HepG2 (cell line): ENCODE data around the gene SAPCD1. TPM values are rescaled to one million over a fixed set of nuclear protein-coding genes. Genes with fewer than 3 reads are reported as not detected.

Source experiments
- BCLAF1 ChIP-seq: fragments of 450-650 bp; IDR thresholded peaks from 2 replicates; pipeline ENCODE4 v1.6.1; 2017; ENCODE audit warnings: mild to moderate bottlenecking
- EEA1 ChIP-seq: sonication (generic); formaldehyde crosslinking; IDR thresholded peaks from 2 replicates; pipeline ENCODE4 v1.5.1; 2020; ENCODE audit warnings: mild to moderate bottlenecking, missing genetic modification reagents, borderline replicate concordance
- PATZ1 ChIP-seq: sonication (generic); formaldehyde crosslinking; IDR thresholded peaks from 2 replicates; pipeline ENCODE4 v1.4.0; 2020; ENCODE audit warnings: missing genetic modification reagents
- ZBTB33 ChIP-seq: sonication (generic); formaldehyde crosslinking; IDR thresholded peaks from 2 replicates; pipeline ENCODE4 v1.4.0; 2020; ENCODE audit warnings: missing genetic modification reagents
- ZIK1 ChIP-seq: sonication (generic); formaldehyde crosslinking; IDR thresholded peaks from 2 replicates; pipeline ENCODE4 v1.5.0; 2020; ENCODE audit warnings: mild to moderate bottlenecking, low read depth, missing genetic modification reagents, borderline replicate concordance
- ZKSCAN8 ChIP-seq: IDR thresholded peaks from 2 replicates; pipeline ENCODE4 v1.6.1; 2016; ENCODE audit warnings: borderline replicate concordance, missing genetic modification reagents, missing compliant biosample characterization
- ZNF160 ChIP-seq: sonication (generic); formaldehyde crosslinking; IDR thresholded peaks from 2 replicates; pipeline ENCODE4 v1.8.0; 2022; ENCODE audit warnings: mild to moderate bottlenecking, inconsistent platforms, missing genetic modification reagents
- ZNF687 ChIP-seq: sonication (generic); formaldehyde crosslinking; IDR thresholded peaks from 2 replicates; pipeline ENCODE4 v1.5.1; 2020; ENCODE audit warnings: mild to moderate bottlenecking, missing genetic modification reagents, moderate library complexity
- ZNF7 ChIP-seq: IDR thresholded peaks from 2 replicates; pipeline ENCODE4 v1.6.1; 2016; ENCODE audit warnings: missing biosample characterization, missing genetic modification reagents
- polyA plus RNA-seq, 8 experiments: library from polyadenylated mRNA; depleted of rRNA in 3 of 8; stranded (reverse) in 7 of 8; unstranded in 1 of 8; fragments of >200 nt; fragmentation: Illumina TruSeq in 4 of 8; extraction: Trizol in 4 of 8; gene quantifications; 2 replicates each; pipeline versions ENCODE4 v1.2.1 to v1.2.3, GENCODE V29; 2011 to 2016; ENCODE audit warnings: low read depth in 4 of 8, missing spikeins in 1 of 8, mixed read lengths in 1 of 8; ENCODE audit not compliant: insufficient read depth in 1 of 8
- total RNA-seq, 5 experiments: library from RNA; depleted of rRNA; stranded (reverse); fragments of >200 nt; fragmentation: Illumina TruSeq; extraction: Trizol; gene quantifications; 2 replicates each; pipeline ENCODE4 v1.2.3, GENCODE V29; 2016; ENCODE audit warnings: low read depth in 1 of 5
- TF ChIP-seq, protein P1 (sequence below): IDR thresholded peaks from 2 replicates; pipeline ENCODE4 v1.4.0; 2020; ENCODE audit warnings: mild to moderate bottlenecking, missing genetic modification reagents
- TF ChIP-seq, protein P2 (sequence below): sonication (generic); formaldehyde crosslinking; IDR thresholded peaks from 2 replicates; pipeline ENCODE4 v1.4.0; 2020; ENCODE audit warnings: missing genetic modification reagents, borderline replicate concordance

The SAPCD1 gene
- total and polyA plus RNA-seq, 2 of the 13 experiments (the other 11 are each of a cell fraction or from before 2014, with no cell fraction given), result 2.5 to 3.9 TPM

DNA sequence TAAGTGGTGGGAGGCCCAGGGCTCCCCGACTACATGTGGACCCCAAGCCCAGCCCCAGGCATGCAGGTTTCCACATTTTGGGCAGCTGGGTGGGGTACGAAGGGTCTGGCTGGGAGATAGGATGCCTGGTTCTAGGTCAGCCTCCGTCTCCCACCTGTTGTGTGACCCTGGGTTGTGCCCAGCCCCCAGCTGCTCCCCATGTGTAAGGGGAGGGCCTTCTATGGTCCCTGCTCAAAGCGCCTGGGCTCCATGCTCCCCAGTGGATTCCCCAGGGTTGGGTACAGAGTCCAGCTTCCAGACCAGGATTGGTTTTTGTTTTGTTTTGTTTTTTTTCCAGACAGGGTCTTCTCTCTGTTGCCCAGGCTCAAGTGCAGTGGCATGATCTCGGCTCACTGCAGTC lies 15.7 kb downstream of the SAPCD1 start (continued):
- TF ChIP-seq ZBTB33 (CRISPR knock-in tag) (peak; percentile 74), ZNF7 (no peak), EEA1 (CRISPR knock-in tag) (0 out of 2 replicates have a peak, but pooled peaks have one; percentile 41), ZKSCAN8 (CRISPR knock-in tag) (no peak), ZIK1 (CRISPR knock-in tag) (no peak), ZNF687 (CRISPR knock-in tag) (peak; percentile 56), PATZ1 (peak; percentile 89), BCLAF1 (no peak), ZNF160 (peak; percentile 44; the same call in 1 of the 2 replicates)
- TF ChIP-seq, protein P1, sequence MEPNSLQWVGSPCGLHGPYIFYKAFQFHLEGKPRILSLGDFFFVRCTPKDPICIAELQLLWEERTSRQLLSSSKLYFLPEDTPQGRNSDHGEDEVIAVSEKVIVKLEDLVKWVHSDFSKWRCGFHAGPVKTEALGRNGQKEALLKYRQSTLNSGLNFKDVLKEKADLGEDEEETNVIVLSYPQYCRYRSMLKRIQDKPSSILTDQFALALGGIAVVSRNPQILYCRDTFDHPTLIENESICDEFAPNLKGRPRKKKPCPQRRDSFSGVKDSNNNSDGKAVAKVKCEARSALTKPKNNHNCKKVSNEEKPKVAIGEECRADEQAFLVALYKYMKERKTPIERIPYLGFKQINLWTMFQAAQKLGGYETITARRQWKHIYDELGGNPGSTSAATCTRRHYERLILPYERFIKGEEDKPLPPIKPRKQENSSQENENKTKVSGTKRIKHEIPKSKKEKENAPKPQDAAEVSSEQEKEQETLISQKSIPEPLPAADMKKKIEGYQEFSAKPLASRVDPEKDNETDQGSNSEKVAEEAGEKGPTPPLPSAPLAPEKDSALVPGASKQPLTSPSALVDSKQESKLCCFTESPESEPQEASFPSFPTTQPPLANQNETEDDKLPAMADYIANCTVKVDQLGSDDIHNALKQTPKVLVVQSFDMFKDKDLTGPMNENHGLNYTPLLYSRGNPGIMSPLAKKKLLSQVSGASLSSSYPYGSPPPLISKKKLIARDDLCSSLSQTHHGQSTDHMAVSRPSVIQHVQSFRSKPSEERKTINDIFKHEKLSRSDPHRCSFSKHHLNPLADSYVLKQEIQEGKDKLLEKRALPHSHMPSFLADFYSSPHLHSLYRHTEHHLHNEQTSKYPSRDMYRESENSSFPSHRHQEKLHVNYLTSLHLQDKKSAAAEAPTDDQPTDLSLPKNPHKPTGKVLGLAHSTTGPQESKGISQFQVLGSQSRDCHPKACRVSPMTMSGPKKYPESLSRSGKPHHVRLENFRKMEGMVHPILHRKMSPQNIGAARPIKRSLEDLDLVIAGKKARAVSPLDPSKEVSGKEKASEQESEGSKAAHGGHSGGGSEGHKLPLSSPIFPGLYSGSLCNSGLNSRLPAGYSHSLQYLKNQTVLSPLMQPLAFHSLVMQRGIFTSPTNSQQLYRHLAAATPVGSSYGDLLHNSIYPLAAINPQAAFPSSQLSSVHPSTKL, result 0 out of 2 replicates have a peak, but pooled peaks have one; percentile 19
- TF ChIP-seq, protein P2, sequence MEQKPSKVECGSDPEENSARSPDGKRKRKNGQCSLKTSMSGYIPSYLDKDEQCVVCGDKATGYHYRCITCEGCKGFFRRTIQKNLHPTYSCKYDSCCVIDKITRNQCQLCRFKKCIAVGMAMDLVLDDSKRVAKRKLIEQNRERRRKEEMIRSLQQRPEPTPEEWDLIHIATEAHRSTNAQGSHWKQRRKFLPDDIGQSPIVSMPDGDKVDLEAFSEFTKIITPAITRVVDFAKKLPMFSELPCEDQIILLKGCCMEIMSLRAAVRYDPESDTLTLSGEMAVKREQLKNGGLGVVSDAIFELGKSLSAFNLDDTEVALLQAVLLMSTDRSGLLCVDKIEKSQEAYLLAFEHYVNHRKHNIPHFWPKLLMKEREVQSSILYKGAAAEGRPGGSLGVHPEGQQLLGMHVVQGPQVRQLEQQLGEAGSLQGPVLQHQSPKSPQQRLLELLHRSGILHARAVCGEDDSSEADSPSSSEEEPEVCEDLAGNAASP (CRISPR knock-in tag), result no peak
